ENCODE data around the gene TRAM2. TPM values are rescaled to one million over a fixed set of nuclear protein-coding genes. Genes with fewer than 3 reads are reported as not detected.
A peak's percentile ranks its signal among the peaks of the same experiment; 100 is the strongest.

TRAM2 gene
- total RNA-seq, 1 experiment from 2014 or later, result 13.4 TPM

- no peaks in the 10 kb centered on the region for H3K9me3 Mint-ChIP-seq
- TF ChIP-seq ZSCAN18 (CRISPR knock-in tag; IDR thresholded peaks at IDR 0.05) (no peak), FOXK1 (CRISPR knock-in tag; IDR thresholded peaks at IDR 0.05) (no peak)
- TF ChIP-seq, protein P1, sequence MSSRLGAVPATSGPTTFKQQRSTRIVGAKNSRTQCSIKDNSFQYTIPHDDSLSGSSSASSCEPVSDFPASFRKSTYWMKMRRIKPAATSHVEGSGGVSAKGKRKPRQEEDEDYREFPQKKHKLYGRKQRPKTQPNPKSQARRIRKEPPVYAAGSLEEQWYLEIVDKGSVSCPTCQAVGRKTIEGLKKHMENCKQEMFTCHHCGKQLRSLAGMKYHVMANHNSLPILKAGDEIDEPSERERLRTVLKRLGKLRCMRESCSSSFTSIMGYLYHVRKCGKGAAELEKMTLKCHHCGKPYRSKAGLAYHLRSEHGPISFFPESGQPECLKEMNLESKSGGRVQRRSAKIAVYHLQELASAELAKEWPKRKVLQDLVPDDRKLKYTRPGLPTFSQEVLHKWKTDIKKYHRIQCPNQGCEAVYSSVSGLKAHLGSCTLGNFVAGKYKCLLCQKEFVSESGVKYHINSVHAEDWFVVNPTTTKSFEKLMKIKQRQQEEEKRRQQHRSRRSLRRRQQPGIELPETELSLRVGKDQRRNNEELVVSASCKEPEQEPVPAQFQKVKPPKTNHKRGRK (CRISPR knock-in tag; IDR thresholded peaks at IDR 0.05; ENCODE audit: borderline replicate concordance), result no peak
- H3K4me3 Mint-ChIP-seq, result no peak overlapping the region
- DNase-seq (ENCODE audit: low spot score) (no peak), ATAC-seq (no peak)
- H3K36me3 Mint-ChIP-seq, result peaks cover 44% of the 10 kb centered on the region
- POLR2A ChIA-PET, result no interaction called here
- no peaks in the 10 kb centered on the region for H3K27me3 Mint-ChIP-seq (ENCODE audit: low read depth)
- peaks cover 51% of the 10 kb centered on the region for H3K4me1 Mint-ChIP-seq
- H3K27ac Mint-ChIP-seq, result peak overlapping the region; percentile 57
- CTCF ChIA-PET, result interaction anchor here (1.0 kb wide), 1 partner anchor 86 kb away, joined by 3 read pairs; no protein-coding TSS in a partner anchor
Measured at GRCh38 chr6:52512199-52512598, 64.7 kb downstream of the TRAM2 start.

DNA sequence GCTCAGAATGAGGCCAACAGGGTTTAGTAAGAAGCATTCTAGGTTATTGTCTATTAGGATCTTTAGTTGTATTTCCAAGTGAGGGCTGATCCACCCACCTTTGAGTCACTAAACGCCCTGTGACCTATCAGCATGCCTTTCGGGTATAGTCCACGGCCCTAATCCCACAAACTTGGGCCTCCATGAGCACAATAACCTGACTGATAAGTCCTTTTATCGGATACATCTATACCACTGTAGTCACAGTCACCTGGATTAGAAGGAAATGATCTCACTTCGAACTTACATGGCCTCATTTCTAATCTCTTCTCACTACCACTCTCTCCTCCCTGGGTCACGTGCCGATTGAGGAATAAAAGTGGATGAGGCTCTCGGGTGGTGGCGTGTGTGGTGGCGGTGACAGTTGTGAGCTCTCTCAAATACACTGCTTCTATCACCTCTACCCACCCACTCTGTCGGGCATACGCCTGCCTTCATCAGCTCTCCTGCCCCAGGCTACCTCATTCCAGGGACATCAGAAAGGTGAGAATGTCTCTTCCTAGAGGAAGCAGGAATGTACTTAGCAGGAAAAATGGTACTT, 65.2 kb downstream of the TRAM2 start:
- ATAC-seq (no peak), DNase-seq (ENCODE audit: low spot score) (no peak)
- H3K27me3 Mint-ChIP-seq (ENCODE audit: low read depth), result no peaks in the 10 kb centered on the region
- peak overlapping the region; percentile 57 for H3K27ac Mint-ChIP-seq
- H3K4me3 Mint-ChIP-seq, result no peak overlapping the region
- CTCF ChIA-PET, result no interaction called here
- POLR2A ChIA-PET, result no interaction called here
- H3K9me3 Mint-ChIP-seq, result no peaks in the 10 kb centered on the region
- TF ChIP-seq CBFB (CRISPR knock-in tag; IDR thresholded peaks at IDR 0.05; ENCODE audit: low read depth), result no peak
- TF ChIP-seq HMGXB4 (CRISPR knock-in tag; IDR thresholded peaks at IDR 0.05), result no peak
- TF ChIP-seq SP1 (CRISPR knock-in tag; conservative IDR thresholded peaks at IDR 0.05), result no peak
- no peak for TF ChIP-seq CREM (CRISPR knock-in tag; IDR thresholded peaks at IDR 0.05)
- TF ChIP-seq, protein P2, sequence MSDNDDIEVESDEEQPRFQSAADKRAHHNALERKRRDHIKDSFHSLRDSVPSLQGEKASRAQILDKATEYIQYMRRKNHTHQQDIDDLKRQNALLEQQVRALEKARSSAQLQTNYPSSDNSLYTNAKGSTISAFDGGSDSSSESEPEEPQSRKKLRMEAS (CRISPR knock-in tag; IDR thresholded peaks at IDR 0.05), result no peak
- no peak for TF ChIP-seq ZNF121 (CRISPR knock-in tag; IDR thresholded peaks at IDR 0.05)
- TF ChIP-seq GTF2I (CRISPR knock-in tag; conservative IDR thresholded peaks at IDR 0.05), result no peak
- TF ChIP-seq ZNF232 (CRISPR knock-in tag; IDR thresholded peaks at IDR 0.05), result no peak
- TF ChIP-seq JAZF1 (CRISPR knock-in tag; IDR thresholded peaks at IDR 0.05), result no peak
- TF ChIP-seq ZNF396 (CRISPR knock-in tag; IDR thresholded peaks at IDR 0.05; ENCODE audit: borderline replicate concordance), result no peak
- TF ChIP-seq EMX1 (CRISPR knock-in tag; IDR thresholded peaks at IDR 0.05), result no peak
- no peak for TF ChIP-seq ZNF671 (CRISPR knock-in tag; IDR thresholded peaks at IDR 0.05)
- H3K4me1 Mint-ChIP-seq, result peaks cover 48% of the 10 kb centered on the region
- peaks cover 46% of the 10 kb centered on the region for H3K36me3 Mint-ChIP-seq

GRCh38 chr6:52511163-52511562, 65.7 kb downstream of the TRAM2 start:
- POLR2A ChIA-PET, result no interaction called here
- ATAC-seq (no peak), DNase-seq (ENCODE audit: low spot score) (no peak)
- H3K36me3 Mint-ChIP-seq, result peaks cover 46% of the 10 kb centered on the region
- no peaks in the 10 kb centered on the region for H3K27me3 Mint-ChIP-seq (ENCODE audit: low read depth)
- no peaks in the 10 kb centered on the region for H3K9me3 Mint-ChIP-seq
- no peak overlapping the region for H3K4me3 Mint-ChIP-seq
- peaks cover 45% of the 10 kb centered on the region for H3K4me1 Mint-ChIP-seq
- CTCF ChIA-PET, result no interaction called here
- H3K27ac Mint-ChIP-seq, result no peak overlapping the region
- TF ChIP-seq ZNF396 (CRISPR knock-in tag; IDR thresholded peaks at IDR 0.05; ENCODE audit: borderline replicate concordance) (no peak), JAZF1 (CRISPR knock-in tag; IDR thresholded peaks at IDR 0.05) (no peak), ZNF232 (CRISPR knock-in tag; IDR thresholded peaks at IDR 0.05) (no peak), FOXP4 (CRISPR knock-in tag; IDR thresholded peaks at IDR 0.05) (no peak), KAT7 (CRISPR knock-in tag; IDR thresholded peaks at IDR 0.05; ENCODE audit: borderline replicate concordance) (no peak)
- TF ChIP-seq, protein P1 (CRISPR knock-in tag; IDR thresholded peaks at IDR 0.05; ENCODE audit: borderline replicate concordance), result no peak
